Lung (tissue), 12 donors: Measurements from ENCODE around the gene SNRNP70. TPM values are rescaled to one million over a fixed set of nuclear protein-coding genes. Genes with fewer than 3 reads are reported as not detected.
A peak's percentile ranks its signal among the peaks of the same experiment; 100 is the strongest.
"Not testable (repeated sequence)": the region's sequence is repeated elsewhere in the genome, so short reads cannot be mapped to it uniquely, and the experiment has no call there.

ENCODE experiments used
- ATAC-seq: fragments of 200-7000 bp; cut with Tn5 transposase; one replicate; pipeline ENCODE4 v1.9.1; 2020; ENCODE audit warnings: moderate number of reproducible peaks; ENCODE audit not compliant: insufficient read depth, low FRiP score
- DNase-seq, 3 donors: peaks; one replicate each; pipeline ENCODE4 v3.0.0-alpha.2; 2013 to 2017
- H3K27ac ChIP-seq, 2 donors: one replicate each; pipeline ENCODE4 v1.5.1; 2013; ENCODE audit warnings: mild to moderate bottlenecking in 2 of 2, moderate library complexity in 2 of 2, control low read depth in 1 of 2, inconsistent platforms in 1 of 2, low read depth in 1 of 2, low read length in 1 of 2
- H3K27me3 ChIP-seq, 3 donors: one replicate each; pipeline ENCODE4 v1.5.1; 2013; ENCODE audit warnings: low read length in 2 of 3; ENCODE audit not compliant: control insufficient read depth in 3 of 3, insufficient read depth in 3 of 3
- H3K36me3 ChIP-seq, 4 donors: one replicate each; pipeline ENCODE4 v1.5.1; 2013; ENCODE audit warnings: low read length in 4 of 4, mild to moderate bottlenecking in 1 of 4, moderate library complexity in 1 of 4; ENCODE audit not compliant: control insufficient read depth in 4 of 4, insufficient read depth in 4 of 4
- H3K4me1 ChIP-seq, 5 donors: one replicate each; pipeline ENCODE4 v1.5.1; 2013; ENCODE audit warnings: low read length in 5 of 5, mild to moderate bottlenecking in 2 of 5, moderate library complexity in 1 of 5; ENCODE audit not compliant: control insufficient read depth in 5 of 5, insufficient read depth in 5 of 5
- H3K4me3 ChIP-seq: one replicate; pipeline ENCODE4 v1.5.1; 2013; ENCODE audit warnings: mild to moderate bottlenecking, control low read depth, moderate library complexity
- H3K9ac ChIP-seq, 2 donors: one replicate each; pipeline ENCODE4 v1.5.1; 2013; ENCODE audit warnings: low read length in 2 of 2, control low read depth in 1 of 2; ENCODE audit not compliant: insufficient read depth in 1 of 2
- H3K9me3 ChIP-seq, 4 donors: one replicate each; pipeline ENCODE4 v1.5.1; 2013; ENCODE audit warnings: low read length in 3 of 4, mild to moderate bottlenecking in 1 of 4, moderate library complexity in 1 of 4; ENCODE audit not compliant: control insufficient read depth in 4 of 4, insufficient read depth in 3 of 4
- CTCF ChIP-seq: IDR thresholded peaks from 2 replicates; pipeline ENCODE4 v1.5.1; 2012; ENCODE audit warnings: mild to moderate bottlenecking; ENCODE audit errors: control extremely low read depth, extremely low read depth
- WGBS, 2 donors: extraction: QIAGEN DNeasy Blood & Tissue Kit; methylation state at CpG; one replicate each; pipeline ENCODE4 v1.1.7; 2013; 5-methylcytosine and 5-hydroxymethylcytosine counted together
- polyA plus RNA-seq, 2 donors: library from polyadenylated mRNA; stranded (reverse); fragments of 200-250 nt; gene quantifications; one replicate each; pipeline ENCODE4 v1.2.1, GENCODE V29; 2013
- total RNA-seq, 2 donors: library from RNA; depleted of rRNA in 1 of 2; stranded (reverse); fragments of >200 nt in 1 of 2; gene quantifications; one replicate each; pipeline ENCODE4 v1.2.1, GENCODE V29; 2014 to 2021
- donor health status: control.
- donor health status: control.
- donor health status: Bipolar disorder and iron deficiency.
- donor health status: healthy.
- donor health status: DM: yes; HTN: yes; CAD: no.

The SNRNP70 gene
- total and polyA plus RNA-seq, 4 donors: 143 to 251 (median 180) TPM

- peaks cover 0 to 13% (median 12%) of the 10 kb centered on the region in 5 donors for H3K4me1 ChIP-seq
- no peak overlapping the region for H3K9ac ChIP-seq
Measured at GRCh38 chr19:49145573-49146407, 60.5 kb downstream of the SNRNP70 start.

GRCh38 chr19:49146408-49146770 is 61.1 kb downstream of the SNRNP70 start:
- DNase-seq, H3K9ac ChIP-seq, H3K9me3 ChIP-seq, H3K27me3 ChIP-seq, H3K4me3 ChIP-seq, H3K36me3 ChIP-seq, ATAC-seq, H3K27ac ChIP-seq: not testable (repeated sequence)
- 41 to 53% methylated on average over 7 of the region's 7 CpGs for WGBS, 2 donors
- peaks cover 0 to 16% (median 13%) of the 10 kb centered on the region in 5 donors for H3K4me1 ChIP-seq

More at GRCh38 chr19:49145573-49146407, 60.5 kb downstream of the SNRNP70 start:
- no peaks in the 10 kb centered on the region for H3K9me3 ChIP-seq
- TF ChIP-seq CTCF: peak; percentile 62
- DNase-seq (peak; percentile 70 to 84 (median 78)), ATAC-seq (no peak)
- H3K27me3 ChIP-seq: no peaks in the 10 kb centered on the region
- no peaks in the 10 kb centered on the region for H3K36me3 ChIP-seq
- H3K4me3 ChIP-seq: no peak overlapping the region
- WGBS, 2 donors: 10% methylated on average over 30 of the region's 30 CpGs
- H3K27ac ChIP-seq: no peak overlapping the region

- Histone ChIP-seq H3K27me3 (no peaks in the 10 kb centered on the region), H3K4me3 (peak overlapping the region; percentile 17), H3K36me3 (no peaks in the 10 kb centered on the region), H3K27ac (peak overlapping the region; percentile 51 to 64), H3K9me3 (no peaks in the 10 kb centered on the region), H3K9ac (no peak overlapping the region), H3K4me1 (peaks cover 0 to 16% (median 13%) of the 10 kb centered on the region in 5 donors)
- no peak for ATAC-seq
- no peak for TF ChIP-seq CTCF
- no peak for DNase-seq
- 63 to 77% methylated on average over 11 of the region's 11 CpGs for WGBS, 2 donors
Measured at GRCh38 chr19:49148044-49148682, 62.9 kb downstream of the SNRNP70 start.
